ENCODE measurements around the gene KCNG1.

Gene KCNG1

GRCh38 chr20:50969435-50969834 lies 53.5 kb downstream of the KCNG1 start:
- Histone ChIP-seq H3K9me2 (replicated peaks; ENCODE audit: insufficient read depth, low read length) (no peaks in the 10 kb centered on the region), H3K9me3 (replicated peaks; ENCODE audit: insufficient read depth, low read length) (no peaks in the 10 kb centered on the region), H3K36me3 (replicated peaks; ENCODE audit: insufficient read depth, low read length) (no peaks in the 10 kb centered on the region), H3K4me3 (ENCODE audit: low read length) (no peak overlapping the region), H3K4me2 (ENCODE audit: low read depth, low read length) (no peak overlapping the region), H3K27ac (ENCODE audit: low read length) (no peak overlapping the region), H2AFZ (ENCODE audit: low read length) (no peak overlapping the region), H4K20me1 (ENCODE audit: insufficient read depth, low read length) (no peaks in the 10 kb centered on the region), H3K27me3 (replicated peaks; ENCODE audit: insufficient read depth, low read length) (no peaks in the 10 kb centered on the region; the same call in 1 of the 2 replicates), H3K9ac (ENCODE audit: low read length) (no peak overlapping the region), H3K79me2 (ENCODE audit: low read length) (no peaks in the 10 kb centered on the region), H3K4me1 (ENCODE audit: low read length) (no peaks in the 10 kb centered on the region), H3F3A (ENCODE audit: insufficient read depth, low read length) (no peaks in the 10 kb centered on the region)
- DNase-seq = no peak
- TF ChIP-seq EZH2phosphoT487 (IDR thresholded peaks at IDR 0.05; ENCODE audit: low read length) = no peak
- TF ChIP-seq, protein P1, sequence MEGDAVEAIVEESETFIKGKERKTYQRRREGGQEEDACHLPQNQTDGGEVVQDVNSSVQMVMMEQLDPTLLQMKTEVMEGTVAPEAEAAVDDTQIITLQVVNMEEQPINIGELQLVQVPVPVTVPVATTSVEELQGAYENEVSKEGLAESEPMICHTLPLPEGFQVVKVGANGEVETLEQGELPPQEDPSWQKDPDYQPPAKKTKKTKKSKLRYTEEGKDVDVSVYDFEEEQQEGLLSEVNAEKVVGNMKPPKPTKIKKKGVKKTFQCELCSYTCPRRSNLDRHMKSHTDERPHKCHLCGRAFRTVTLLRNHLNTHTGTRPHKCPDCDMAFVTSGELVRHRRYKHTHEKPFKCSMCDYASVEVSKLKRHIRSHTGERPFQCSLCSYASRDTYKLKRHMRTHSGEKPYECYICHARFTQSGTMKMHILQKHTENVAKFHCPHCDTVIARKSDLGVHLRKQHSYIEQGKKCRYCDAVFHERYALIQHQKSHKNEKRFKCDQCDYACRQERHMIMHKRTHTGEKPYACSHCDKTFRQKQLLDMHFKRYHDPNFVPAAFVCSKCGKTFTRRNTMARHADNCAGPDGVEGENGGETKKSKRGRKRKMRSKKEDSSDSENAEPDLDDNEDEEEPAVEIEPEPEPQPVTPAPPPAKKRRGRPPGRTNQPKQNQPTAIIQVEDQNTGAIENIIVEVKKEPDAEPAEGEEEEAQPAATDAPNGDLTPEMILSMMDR (IDR thresholded peaks at IDR 0.05; ENCODE audit: low read length) = no peak
- no peak for TF ChIP-seq EZH2 (optimal IDR thresholded peaks at IDR 0.05; ENCODE audit: low read depth, low read length)

DNA sequence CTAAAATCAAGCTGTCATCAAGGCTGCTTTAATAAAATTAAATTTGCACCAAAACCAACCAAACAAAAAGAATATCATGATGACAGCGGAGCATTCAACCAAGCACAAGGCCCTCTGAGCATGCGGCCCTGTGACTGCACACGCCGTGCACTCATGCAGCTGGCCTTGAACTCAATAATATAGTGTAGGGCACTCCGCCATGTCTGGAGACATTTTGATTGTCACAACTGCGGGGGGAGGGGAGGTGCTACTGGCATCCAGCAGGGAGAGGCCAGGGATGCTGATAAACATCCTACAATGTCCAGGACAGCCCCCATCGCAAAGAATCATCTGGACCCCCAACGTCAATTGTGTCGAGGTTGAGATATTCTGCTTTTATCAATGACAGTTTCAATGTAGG lies 54.6 kb downstream of the KCNG1 start:
- Histone ChIP-seq H3K27me3 (replicated peaks; ENCODE audit: insufficient read depth, low read length) (no peaks in the 10 kb centered on the region; the same call in 1 of the 2 replicates), H3F3A (ENCODE audit: insufficient read depth, low read length) (no peaks in the 10 kb centered on the region), H3K4me3 (ENCODE audit: low read length) (no peak overlapping the region), H3K9me3 (replicated peaks; ENCODE audit: insufficient read depth, low read length) (no peaks in the 10 kb centered on the region), H3K4me1 (ENCODE audit: low read length) (no peaks in the 10 kb centered on the region), H4K20me1 (ENCODE audit: insufficient read depth, low read length) (no peaks in the 10 kb centered on the region), H3K9me2 (replicated peaks; ENCODE audit: insufficient read depth, low read length) (no peaks in the 10 kb centered on the region), H3K27ac (ENCODE audit: low read length) (no peak overlapping the region), H3K36me3 (replicated peaks; ENCODE audit: insufficient read depth, low read length) (no peaks in the 10 kb centered on the region), H3K4me2 (ENCODE audit: low read depth, low read length) (no peak overlapping the region), H2AFZ (ENCODE audit: low read length) (no peak overlapping the region), H3K79me2 (ENCODE audit: low read length) (no peaks in the 10 kb centered on the region), H3K9ac (ENCODE audit: low read length) (no peak overlapping the region)
- no peak for DNase-seq
- TF ChIP-seq, protein P1 (IDR thresholded peaks at IDR 0.05; ENCODE audit: low read length) = no peak
- no peak for TF ChIP-seq EZH2phosphoT487 (IDR thresholded peaks at IDR 0.05; ENCODE audit: low read length)
- no peak for TF ChIP-seq EZH2 (optimal IDR thresholded peaks at IDR 0.05; ENCODE audit: low read depth, low read length)

DNA sequence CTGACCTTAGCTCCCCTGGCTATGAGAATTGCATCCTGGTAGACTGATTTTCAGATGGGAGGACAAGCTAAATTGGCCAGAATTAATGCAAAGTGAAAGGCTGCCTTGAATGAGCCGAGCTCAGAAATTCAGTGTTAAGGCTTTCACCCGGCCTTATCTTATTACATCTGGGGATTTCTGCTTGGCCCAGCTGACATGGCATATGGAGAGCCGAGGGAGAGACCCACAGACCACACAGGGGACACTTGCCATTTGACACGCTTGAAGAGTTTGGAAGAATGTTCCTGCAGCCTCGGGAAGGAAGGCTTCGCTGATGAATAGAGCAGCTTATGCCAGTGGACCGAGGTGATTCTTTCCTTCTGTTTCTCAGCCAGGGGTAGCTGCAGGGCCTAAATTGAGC lies 55.3 kb downstream of the KCNG1 start:
- H3K79me2 ChIP-seq (ENCODE audit: low read length) = no peaks in the 10 kb centered on the region
- H3K9me2 ChIP-seq (replicated peaks; ENCODE audit: insufficient read depth, low read length) = no peaks in the 10 kb centered on the region
- H3K4me2 ChIP-seq (ENCODE audit: low read depth, low read length) = no peak overlapping the region
- H4K20me1 ChIP-seq (ENCODE audit: insufficient read depth, low read length) = no peaks in the 10 kb centered on the region
- DNase-seq = no peak
- H3K27ac ChIP-seq (ENCODE audit: low read length) = no peak overlapping the region
- H3F3A ChIP-seq (ENCODE audit: insufficient read depth, low read length) = no peaks in the 10 kb centered on the region
- TF ChIP-seq EZH2phosphoT487 (IDR thresholded peaks at IDR 0.05; ENCODE audit: low read length) (no peak), EZH2 (optimal IDR thresholded peaks at IDR 0.05; ENCODE audit: low read depth, low read length) (no peak)
- TF ChIP-seq, protein P1 (IDR thresholded peaks at IDR 0.05; ENCODE audit: low read length) = no peak
- H3K4me3 ChIP-seq (ENCODE audit: low read length) = no peak overlapping the region
- H2AFZ ChIP-seq (ENCODE audit: low read length) = no peak overlapping the region
- H3K4me1 ChIP-seq (ENCODE audit: low read length) = no peaks in the 10 kb centered on the region
- H3K36me3 ChIP-seq (replicated peaks; ENCODE audit: insufficient read depth, low read length) = no peaks in the 10 kb centered on the region
- H3K9me3 ChIP-seq (replicated peaks; ENCODE audit: insufficient read depth, low read length) = no peaks in the 10 kb centered on the region
- H3K9ac ChIP-seq (ENCODE audit: low read length) = no peak overlapping the region
- no peaks in the 10 kb centered on the region; the same call in 1 of the 2 replicates for H3K27me3 ChIP-seq (replicated peaks; ENCODE audit: insufficient read depth, low read length)
